Keratinocyte (primary cell): ENCODE data around the gene SLC1A6.

Experiments used
- EZH2 ChIP-seq: IDR thresholded peaks from one replicate; pipeline ENCODE4 v1.6.1; 2012; ENCODE audit warnings: inconsistent platforms, mild to moderate bottlenecking, low read length, moderate library complexity
- TF ChIP-seq, protein P1 (sequence below), 3 experiments: IDR thresholded peaks in 1 of 3; conservative IDR thresholded peaks in 1 of 3; optimal IDR thresholded peaks in 1 of 3; 2 replicates in 2 of 3; 3 replicates in 1 of 3; pipeline versions ENCODE3 to v1.5.1; 2011; ENCODE audit warnings: low read length in 3 of 3, mild to moderate bottlenecking in 3 of 3, moderate library complexity in 2 of 3, control low read depth in 1 of 3, inconsistent platforms in 1 of 3; ENCODE audit not compliant: insufficient read depth in 2 of 3; ENCODE audit errors: extremely low read depth in 1 of 3

DNA sequence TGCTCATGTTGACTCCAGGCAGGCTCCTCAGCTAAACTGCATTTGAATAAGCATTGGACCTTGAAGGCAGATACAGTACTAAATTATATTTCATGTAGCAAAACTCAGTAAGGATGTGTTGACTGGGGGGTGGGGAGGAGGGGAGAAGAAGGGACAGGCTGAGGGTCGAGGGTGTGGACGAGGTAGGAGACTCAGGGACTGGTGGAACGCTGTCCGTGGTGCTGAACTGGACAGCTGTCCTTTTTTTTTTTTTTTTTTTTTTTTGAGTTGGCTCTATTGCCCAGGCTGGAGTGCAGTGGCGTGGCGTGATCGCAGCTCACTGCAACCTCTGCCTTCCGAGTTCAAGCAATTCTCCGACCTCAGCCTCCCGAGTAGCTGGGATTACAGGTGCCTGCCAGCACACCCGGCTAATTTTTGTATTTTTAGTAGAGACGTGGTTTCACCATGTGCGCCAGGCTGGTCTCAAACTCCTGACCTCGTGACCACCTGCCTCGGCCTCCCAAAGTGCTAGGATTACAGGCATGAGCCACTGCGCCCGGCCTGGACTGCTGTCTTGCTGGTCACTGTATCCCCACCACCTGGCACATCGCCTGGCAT lies 36.4 kb upstream of the SLC1A6 start:
- TF ChIP-seq, protein P1, sequence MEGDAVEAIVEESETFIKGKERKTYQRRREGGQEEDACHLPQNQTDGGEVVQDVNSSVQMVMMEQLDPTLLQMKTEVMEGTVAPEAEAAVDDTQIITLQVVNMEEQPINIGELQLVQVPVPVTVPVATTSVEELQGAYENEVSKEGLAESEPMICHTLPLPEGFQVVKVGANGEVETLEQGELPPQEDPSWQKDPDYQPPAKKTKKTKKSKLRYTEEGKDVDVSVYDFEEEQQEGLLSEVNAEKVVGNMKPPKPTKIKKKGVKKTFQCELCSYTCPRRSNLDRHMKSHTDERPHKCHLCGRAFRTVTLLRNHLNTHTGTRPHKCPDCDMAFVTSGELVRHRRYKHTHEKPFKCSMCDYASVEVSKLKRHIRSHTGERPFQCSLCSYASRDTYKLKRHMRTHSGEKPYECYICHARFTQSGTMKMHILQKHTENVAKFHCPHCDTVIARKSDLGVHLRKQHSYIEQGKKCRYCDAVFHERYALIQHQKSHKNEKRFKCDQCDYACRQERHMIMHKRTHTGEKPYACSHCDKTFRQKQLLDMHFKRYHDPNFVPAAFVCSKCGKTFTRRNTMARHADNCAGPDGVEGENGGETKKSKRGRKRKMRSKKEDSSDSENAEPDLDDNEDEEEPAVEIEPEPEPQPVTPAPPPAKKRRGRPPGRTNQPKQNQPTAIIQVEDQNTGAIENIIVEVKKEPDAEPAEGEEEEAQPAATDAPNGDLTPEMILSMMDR (optimal IDR thresholded peaks at IDR 0.05 in 1 of 3, IDR thresholded peaks at IDR 0.05 in 1 of 3, conservative IDR thresholded peaks at IDR 0.05 in 1 of 3; ENCODE audit: extremely low read depth in 1 of 3, insufficient read depth in 2 of 3, low read length in 3 of 3) = no peak
- TF ChIP-seq EZH2 = no peak
